ENCODE measurements around the gene PLA2G4E.

PLA2G4E gene

DNA sequence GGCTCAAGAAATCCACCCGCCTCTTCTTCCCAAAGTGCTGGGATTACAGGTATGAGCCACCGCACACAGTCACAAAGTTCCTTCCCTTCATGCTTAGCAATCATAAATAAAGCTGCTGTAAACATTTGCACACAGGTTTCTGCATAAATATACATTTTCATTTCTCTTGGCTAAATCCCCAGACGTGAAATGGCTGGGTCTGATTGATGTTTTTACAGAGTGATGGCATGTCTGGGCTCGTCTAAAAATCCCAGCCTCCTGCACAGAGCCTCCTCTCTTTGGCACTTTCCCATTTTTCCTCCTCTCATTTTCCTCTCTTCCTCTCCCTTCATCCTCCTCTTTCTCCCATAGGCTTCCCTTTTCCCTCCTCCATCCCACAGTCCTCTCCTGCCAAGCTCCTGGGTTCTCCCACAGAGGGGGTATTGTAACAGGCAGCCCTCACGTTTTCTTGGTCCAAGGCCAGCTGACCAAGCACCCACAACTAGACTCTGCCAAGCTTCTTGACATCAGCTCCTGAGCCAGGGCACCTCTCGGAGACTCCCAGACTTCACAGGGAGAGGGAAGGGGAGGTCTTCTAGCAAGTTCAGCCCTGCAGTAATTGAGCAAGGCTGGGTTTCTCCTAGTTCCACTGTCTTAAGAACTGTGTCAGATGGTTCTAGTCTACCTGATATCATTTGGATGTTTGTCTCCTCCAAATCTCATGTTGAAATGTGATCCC, 10.5 kb upstream of the PLA2G4E start:
- peak; percentile 41 for DNase-seq (ENCODE audit: insufficient read length, low spot score)
- no peak for FAIRE-seq

GRCh38 chr15:42027521-42027920, 6.7 kb upstream of the PLA2G4E start:
- FAIRE-seq (no peak), DNase-seq (ENCODE audit: insufficient read length, low spot score) (no peak)

DNA sequence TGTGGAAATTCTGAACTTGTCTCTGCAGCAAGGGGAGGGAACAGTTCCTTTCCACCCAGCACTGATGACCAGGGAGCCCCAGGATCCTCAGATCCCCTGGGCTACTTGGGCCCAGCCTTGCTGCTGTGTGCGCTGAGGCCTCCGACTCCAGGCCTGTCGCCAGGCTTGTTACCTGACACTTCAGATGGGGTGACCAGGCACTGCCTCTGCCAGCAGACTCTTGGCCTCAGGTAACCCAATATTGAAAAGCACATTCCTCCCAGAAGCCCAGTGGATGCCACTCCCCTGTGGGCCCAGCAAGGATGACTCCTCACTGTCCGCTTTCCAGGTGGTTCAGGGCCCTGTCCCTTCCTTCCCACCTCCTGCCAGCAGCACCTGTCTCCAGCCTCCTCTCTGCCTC, 3.5 kb upstream of the PLA2G4E start:
- DNase-seq (ENCODE audit: insufficient read length, low spot score) (no peak), FAIRE-seq (no peak)

GRCh38 chr15:42021593-42021992, 751 bp upstream of the PLA2G4E start:
- no peak for FAIRE-seq
- no peak for DNase-seq (ENCODE audit: insufficient read length, low spot score)

- no peak for FAIRE-seq
- DNase-seq (ENCODE audit: insufficient read length, low spot score): no peak
Measured at GRCh38 chr15:42018306-42019224, 2.3 kb downstream of the PLA2G4E start.

- DNase-seq (ENCODE audit: insufficient read length, low spot score) (no peak), FAIRE-seq (no peak)
Measured at GRCh38 chr15:42016971-42017370, 3.9 kb downstream of the PLA2G4E start.

- DNase-seq (ENCODE audit: insufficient read length, low spot score): no peak
- FAIRE-seq: no peak
Measured at GRCh38 chr15:42014406-42014805, 6.4 kb downstream of the PLA2G4E start.

DNA sequence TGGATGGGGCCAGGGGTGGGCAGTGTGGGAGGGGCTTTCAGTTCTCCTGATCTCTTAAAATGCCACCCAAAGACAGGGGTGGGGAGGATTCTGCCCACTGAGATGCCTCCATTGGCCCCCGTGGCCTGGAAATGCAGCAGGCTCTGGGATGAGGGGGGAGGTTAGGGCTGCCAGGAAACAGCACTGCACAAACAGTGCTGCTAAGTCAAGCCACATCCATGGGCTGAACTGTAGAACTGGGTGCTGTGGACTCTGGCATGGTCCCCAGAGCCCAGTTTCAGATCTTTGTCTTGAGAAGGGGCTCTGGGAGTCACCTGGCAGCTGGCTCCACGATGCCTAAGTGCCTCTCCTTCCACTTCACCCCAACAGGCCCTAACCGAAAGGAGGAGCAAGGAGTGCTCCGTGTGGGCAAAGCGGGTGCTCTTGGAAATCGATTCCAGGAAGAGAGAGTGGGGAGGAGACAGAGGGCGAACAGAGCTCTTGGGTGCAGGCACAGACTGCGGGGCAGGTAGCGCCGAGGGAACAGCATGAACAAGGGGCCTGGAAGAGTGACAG, 7.8 kb downstream of the PLA2G4E start:
- DNase-seq (ENCODE audit: insufficient read length, low spot score) (no peak), FAIRE-seq (no peak)

DNA sequence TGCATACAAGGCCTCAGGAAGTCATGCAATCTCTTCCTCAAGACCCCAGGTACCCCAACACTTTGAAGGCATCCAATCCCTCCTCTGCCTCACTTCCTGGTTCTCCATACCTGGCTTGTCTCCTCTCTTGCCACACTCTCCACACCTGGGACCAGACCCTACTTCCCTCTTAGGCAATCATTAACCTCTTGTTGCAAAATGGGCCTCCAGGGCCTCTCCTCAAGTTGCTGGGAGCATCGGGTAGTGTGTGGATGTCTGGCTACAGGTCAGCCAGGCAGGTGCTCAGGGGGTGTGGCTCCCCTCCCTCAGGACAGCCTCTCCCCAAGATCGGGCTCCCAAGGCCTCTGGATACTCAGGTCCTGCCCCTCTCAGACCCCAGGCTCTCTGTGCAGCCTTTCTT, 8.6 kb downstream of the PLA2G4E start:
- no peak for DNase-seq (ENCODE audit: insufficient read length, low spot score)
- FAIRE-seq: no peak

DNA sequence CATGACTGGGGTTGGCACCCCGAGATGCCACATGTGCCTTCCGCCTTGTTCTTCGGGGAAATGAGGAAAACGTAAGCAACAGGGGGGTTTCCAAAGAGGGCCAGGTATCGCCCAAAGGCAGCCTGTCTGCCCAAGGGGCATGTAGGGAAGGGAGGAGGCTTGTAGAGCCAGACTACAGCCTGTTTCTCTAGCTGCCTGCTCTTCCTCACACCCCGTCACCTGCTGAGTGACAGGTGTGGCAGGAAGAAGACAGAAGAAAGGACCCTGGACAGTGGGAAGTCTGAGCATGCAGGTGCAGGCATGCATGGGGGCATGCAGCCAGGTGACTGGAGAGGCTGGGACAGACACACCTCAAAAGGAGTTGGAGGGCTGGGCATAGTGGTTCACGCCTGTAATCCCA, 9.8 kb downstream of the PLA2G4E start:
- DNase-seq (ENCODE audit: insufficient read length, low spot score): no peak
- FAIRE-seq: no peak

GRCh38 chr15:42010434-42010833, 10.4 kb downstream of the PLA2G4E start:
- DNase-seq (ENCODE audit: insufficient read length, low spot score): no peak
- FAIRE-seq: no peak

DNA sequence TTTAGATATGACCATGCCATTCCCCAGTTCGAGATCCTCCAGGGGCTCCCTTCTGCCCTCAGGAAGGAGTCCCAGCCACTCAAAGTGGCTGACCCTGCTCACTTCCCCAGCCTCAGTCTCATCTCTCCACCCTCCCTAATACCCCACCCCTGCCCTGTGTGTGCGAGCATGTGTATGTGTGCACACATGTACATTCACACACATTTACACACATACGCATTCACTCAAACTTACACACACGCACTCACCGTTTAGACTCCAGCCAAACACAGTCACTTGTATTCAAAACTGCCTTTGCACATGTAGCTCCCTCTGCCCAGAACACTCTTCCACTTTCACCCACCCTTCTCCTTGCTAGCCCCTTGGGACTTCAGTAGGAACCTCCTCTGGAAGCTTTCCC, 11.4 kb downstream of the PLA2G4E start:
- FAIRE-seq (peak; percentile 38), DNase-seq (ENCODE audit: insufficient read length, low spot score) (no peak)

DNA sequence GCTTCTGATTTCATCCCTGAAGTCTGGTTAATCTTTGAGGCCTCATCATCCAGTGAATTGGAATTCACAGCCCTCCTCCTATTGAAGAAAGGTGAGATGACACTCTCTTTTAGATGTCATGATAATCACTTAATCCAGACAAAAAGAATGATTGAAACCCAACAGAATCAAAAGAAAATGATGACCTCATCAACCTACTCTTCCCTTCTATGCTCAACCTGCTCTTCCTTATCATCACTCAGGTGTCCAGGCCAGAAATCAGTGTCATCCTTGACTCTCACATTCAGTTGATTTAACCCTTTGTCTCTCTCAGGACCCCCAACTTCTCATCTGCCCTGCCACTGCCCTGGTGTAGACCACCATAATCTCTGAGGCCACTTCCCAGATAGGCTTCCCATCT, 11.8 kb downstream of the PLA2G4E start:
- DNase-seq (ENCODE audit: insufficient read length, low spot score): no peak
- FAIRE-seq: no peak

- no peak for FAIRE-seq
- no peak for DNase-seq (ENCODE audit: insufficient read length, low spot score)
Measured at GRCh38 chr15:42007386-42007785, 13.5 kb downstream of the PLA2G4E start.

- FAIRE-seq: no peak
- DNase-seq (ENCODE audit: insufficient read length, low spot score): no peak
Measured at GRCh38 chr15:42002333-42002732, 18.5 kb downstream of the PLA2G4E start.

- DNase-seq (ENCODE audit: insufficient read length, low spot score) (no peak), FAIRE-seq (no peak)
Measured at GRCh38 chr15:42001236-42001635, 19.6 kb downstream of the PLA2G4E start.

- FAIRE-seq: no peak
- DNase-seq (ENCODE audit: insufficient read length, low spot score): no peak
Measured at GRCh38 chr15:41999290-42000285, 21.3 kb downstream of the PLA2G4E start.

DNA sequence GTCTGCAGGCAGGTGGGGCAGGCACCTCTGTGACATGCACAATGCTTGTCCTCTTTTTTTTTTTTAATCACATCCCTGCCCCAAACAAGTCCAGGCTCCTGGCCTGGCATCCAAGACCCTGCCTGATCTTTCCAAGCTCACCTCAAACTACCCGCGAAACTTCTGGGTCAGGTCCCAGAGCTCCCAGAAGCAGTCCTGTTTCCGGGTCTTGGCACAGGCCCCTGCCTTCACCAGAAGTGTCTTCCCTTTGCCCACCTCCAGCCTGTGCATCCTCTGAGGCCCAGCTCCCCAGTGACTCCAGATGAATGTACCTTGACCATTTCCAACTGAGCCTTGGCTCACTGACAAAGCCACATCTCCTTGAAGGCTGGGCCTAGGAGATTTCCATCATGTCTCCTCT, 23.0 kb downstream of the PLA2G4E start:
- FAIRE-seq: no peak
- DNase-seq (ENCODE audit: insufficient read length, low spot score): no peak

DNA sequence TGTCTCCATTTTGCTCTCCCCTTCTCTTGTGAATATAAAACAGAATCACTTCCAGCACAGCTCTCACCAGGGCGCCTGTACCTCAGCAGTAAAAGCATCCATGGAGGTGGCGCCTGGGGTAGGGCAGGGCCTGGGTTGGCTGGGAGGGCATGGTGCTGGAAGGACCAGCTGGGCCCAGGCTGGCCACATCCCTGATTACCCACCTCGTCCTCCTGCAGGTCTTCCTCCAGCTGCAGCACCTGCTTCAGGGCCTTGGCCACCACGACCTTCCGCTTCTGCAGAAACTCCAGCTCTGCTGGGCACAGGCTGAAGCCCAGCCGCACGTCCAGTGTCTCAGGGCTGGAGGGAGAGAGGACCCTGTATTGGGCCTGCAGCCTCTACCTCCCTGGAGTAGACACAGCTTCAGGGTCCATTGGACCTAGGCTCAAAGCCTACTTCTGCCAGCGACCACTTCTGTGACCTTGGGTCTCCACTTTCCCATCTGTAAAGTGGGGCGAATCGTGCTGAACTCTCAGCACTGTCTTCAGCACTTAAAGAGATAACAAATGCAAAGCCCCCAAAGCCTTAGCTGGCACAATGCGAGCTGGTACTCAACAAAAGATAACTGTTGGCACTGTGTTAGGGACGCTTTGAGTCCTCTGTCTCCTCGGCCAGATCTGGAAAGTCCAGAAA, 23.8 kb downstream of the PLA2G4E start:
- no peak for DNase-seq (ENCODE audit: insufficient read length, low spot score)
- no peak for FAIRE-seq

DNA sequence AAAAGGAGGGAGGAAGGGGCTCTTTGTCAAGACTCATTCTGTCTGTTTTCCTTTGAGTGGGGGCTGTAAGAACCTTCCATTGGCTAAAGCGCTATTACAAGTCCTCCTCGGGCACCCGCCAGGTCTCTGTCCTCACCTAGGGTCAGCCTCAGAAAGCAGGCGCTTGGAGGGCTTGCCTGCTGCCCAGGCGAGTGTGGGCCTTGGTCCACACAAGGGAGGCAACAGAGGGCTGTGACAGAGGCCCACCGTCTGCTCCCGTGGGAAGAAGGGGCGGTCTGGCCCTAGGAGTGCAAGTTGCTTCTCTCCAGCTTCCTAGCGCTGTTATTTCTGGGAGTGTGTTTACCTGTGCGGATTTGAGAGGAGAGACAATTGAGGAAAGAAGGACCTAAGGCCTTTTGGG, 24.5 kb downstream of the PLA2G4E start:
- FAIRE-seq (no peak), DNase-seq (ENCODE audit: insufficient read length, low spot score) (no peak)
